Suprapubic skin (tissue), 3 donors: ENCODE results near the gene TANC1.

ENCODE experiments used
- EP300 ChIP-seq: sonication (generic); formaldehyde crosslinking; IDR thresholded peaks from one replicate; pipeline ENCODE4 v1.6.1; 2017; ENCODE audit warnings: antibody characterized with exemption
- POLR2A ChIP-seq, 2 donors: fragments of 450-650 bp; IDR thresholded peaks; one replicate each; pipeline ENCODE4 v1.6.1; 2017; ENCODE audit warnings: antibody characterized with exemption in 2 of 2, mild to moderate bottlenecking in 2 of 2, moderate library complexity in 2 of 2
- TF ChIP-seq, protein P1 (sequence below), 2 donors: fragments of 200-600 bp in 1 of 2; fragments of 450-650 bp in 1 of 2; sonication (generic) in 1 of 2; IDR thresholded peaks; one replicate each; pipeline ENCODE4 v1.5.1; 2016 to 2019; ENCODE audit warnings: antibody characterized with exemption in 2 of 2, mild to moderate bottlenecking in 1 of 2, moderate library complexity in 1 of 2

- no peak for TF ChIP-seq POLR2A (IDR thresholded peaks at IDR 0.05)
- no peak for TF ChIP-seq EP300
- TF ChIP-seq, protein P1, sequence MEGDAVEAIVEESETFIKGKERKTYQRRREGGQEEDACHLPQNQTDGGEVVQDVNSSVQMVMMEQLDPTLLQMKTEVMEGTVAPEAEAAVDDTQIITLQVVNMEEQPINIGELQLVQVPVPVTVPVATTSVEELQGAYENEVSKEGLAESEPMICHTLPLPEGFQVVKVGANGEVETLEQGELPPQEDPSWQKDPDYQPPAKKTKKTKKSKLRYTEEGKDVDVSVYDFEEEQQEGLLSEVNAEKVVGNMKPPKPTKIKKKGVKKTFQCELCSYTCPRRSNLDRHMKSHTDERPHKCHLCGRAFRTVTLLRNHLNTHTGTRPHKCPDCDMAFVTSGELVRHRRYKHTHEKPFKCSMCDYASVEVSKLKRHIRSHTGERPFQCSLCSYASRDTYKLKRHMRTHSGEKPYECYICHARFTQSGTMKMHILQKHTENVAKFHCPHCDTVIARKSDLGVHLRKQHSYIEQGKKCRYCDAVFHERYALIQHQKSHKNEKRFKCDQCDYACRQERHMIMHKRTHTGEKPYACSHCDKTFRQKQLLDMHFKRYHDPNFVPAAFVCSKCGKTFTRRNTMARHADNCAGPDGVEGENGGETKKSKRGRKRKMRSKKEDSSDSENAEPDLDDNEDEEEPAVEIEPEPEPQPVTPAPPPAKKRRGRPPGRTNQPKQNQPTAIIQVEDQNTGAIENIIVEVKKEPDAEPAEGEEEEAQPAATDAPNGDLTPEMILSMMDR (IDR thresholded peaks at IDR 0.05) = no peak
Observed at GRCh38 chr2:158970241-158970751, 1.9 kb downstream of the TANC1 start.
